WTC11 (cell line): ENCODE data around the gene PDZD7. TPM values are rescaled to one million over a fixed set of nuclear protein-coding genes. Genes with fewer than 3 reads are reported as not detected.

Experiments
- ARID4B ChIP-seq: sonication (generic); formaldehyde crosslinking; IDR thresholded peaks from 2 replicates; pipeline ENCODE4 v1.8.0; 2023; ENCODE audit warnings: missing genetic modification reagents, mild to moderate bottlenecking, borderline replicate concordance
- CBFB ChIP-seq: sonication (generic); formaldehyde crosslinking; IDR thresholded peaks from 2 replicates; pipeline ENCODE4 v1.8.1; 2022; ENCODE audit warnings: mild to moderate bottlenecking, low read depth, missing genetic modification reagents
- CREM ChIP-seq: sonication (generic); formaldehyde crosslinking; IDR thresholded peaks from 2 replicates; pipeline ENCODE4 v1.8.1; 2022; ENCODE audit warnings: mild to moderate bottlenecking, missing genetic modification reagents, moderate library complexity
- E2F5 ChIP-seq: sonication (generic); formaldehyde crosslinking; IDR thresholded peaks from 2 replicates; pipeline ENCODE4 v1.8.1; 2022; ENCODE audit warnings: mild to moderate bottlenecking, moderate library complexity, missing genetic modification reagents
- ELF4 ChIP-seq: sonication (generic); formaldehyde crosslinking; IDR thresholded peaks from 2 replicates; pipeline ENCODE4 v1.8.1; 2022; ENCODE audit warnings: low read depth, mild to moderate bottlenecking, moderate library complexity, missing genetic modification reagents
- FOXP1 ChIP-seq: sonication (generic); formaldehyde crosslinking; IDR thresholded peaks from 2 replicates; pipeline ENCODE4 v1.8.0; 2022; ENCODE audit warnings: missing genetic modification reagents, mild to moderate bottlenecking, moderate library complexity, borderline replicate concordance
- HMGXB4 ChIP-seq: sonication (generic); formaldehyde crosslinking; IDR thresholded peaks from 2 replicates; pipeline ENCODE4 v1.8.1; 2023; ENCODE audit warnings: mild to moderate bottlenecking, moderate library complexity, missing genetic modification reagents
- MLX ChIP-seq: sonication (generic); formaldehyde crosslinking; IDR thresholded peaks from 2 replicates; pipeline ENCODE4 v1.8.1; 2023; ENCODE audit warnings: mild to moderate bottlenecking, missing genetic modification reagents, moderate library complexity
- MXD4 ChIP-seq: fragments of 250-450 bp; sonication (Bioruptor Pico); IDR thresholded peaks from 2 replicates; pipeline ENCODE4 v1.8.0; 2021; ENCODE audit warnings: mild to moderate bottlenecking, moderate library complexity, borderline replicate concordance
- MYBL2 ChIP-seq: sonication (generic); formaldehyde crosslinking; IDR thresholded peaks from 2 replicates; pipeline ENCODE4 v1.8.1; 2023; ENCODE audit warnings: mild to moderate bottlenecking, moderate library complexity, missing genetic modification reagents
- NFYB ChIP-seq: sonication (generic); formaldehyde crosslinking; conservative IDR thresholded peaks from 2 replicates; pipeline ENCODE4 v1.8.0; 2022; ENCODE audit warnings: low read depth, missing genetic modification reagents
- NR3C1 ChIP-seq: sonication (generic); formaldehyde crosslinking; conservative IDR thresholded peaks from 2 replicates; pipeline ENCODE4 v1.8.1; 2023; ENCODE audit warnings: low read depth, mild to moderate bottlenecking, missing genetic modification reagents
- RORB ChIP-seq: fragments of 250-450 bp; sonication (Bioruptor Pico); IDR thresholded peaks from 2 replicates; pipeline ENCODE4 v1.9.0; 2021; ENCODE audit warnings: mild to moderate bottlenecking
- TEAD1 ChIP-seq: sonication (generic); formaldehyde crosslinking; IDR thresholded peaks from 2 replicates; pipeline ENCODE4 v1.8.0; 2022; ENCODE audit warnings: mild to moderate bottlenecking, missing genetic modification reagents
- TP53 ChIP-seq: sonication (generic); formaldehyde crosslinking; IDR thresholded peaks from 2 replicates; pipeline ENCODE4 v1.8.1; 2023; ENCODE audit warnings: mild to moderate bottlenecking, missing genetic modification reagents
- ZBTB21 ChIP-seq: sonication (generic); formaldehyde crosslinking; IDR thresholded peaks from 2 replicates; pipeline ENCODE4 v1.8.1; 2023; ENCODE audit warnings: mild to moderate bottlenecking, missing genetic modification reagents, borderline replicate concordance
- ZMAT4 ChIP-seq: fragments of 250-450 bp; sonication (Bioruptor Pico); IDR thresholded peaks from 2 replicates; pipeline ENCODE4 v1.9.0; 2021; ENCODE audit warnings: mild to moderate bottlenecking
- ZNF416 ChIP-seq: fragments of 250-450 bp; sonication (Bioruptor Pico); IDR thresholded peaks from 2 replicates; pipeline ENCODE4 v1.9.0; 2021; ENCODE audit warnings: mild to moderate bottlenecking, inconsistent platforms
- ZNF423 ChIP-seq: fragments of 250-450 bp; sonication (Bioruptor Pico); IDR thresholded peaks from 2 replicates; pipeline ENCODE4 v2.1.2; 2022; ENCODE audit warnings: mild to moderate bottlenecking, moderate library complexity
- ZNF425 ChIP-seq: fragments of 250-450 bp; sonication (Bioruptor Pico); conservative IDR thresholded peaks from 2 replicates; pipeline ENCODE4 v1.9.0; 2021; ENCODE audit warnings: mild to moderate bottlenecking
- ZNF512 ChIP-seq: sonication (generic); formaldehyde crosslinking; IDR thresholded peaks from 2 replicates; pipeline ENCODE4 v1.8.1; 2022; ENCODE audit warnings: missing genetic modification reagents, borderline replicate concordance
- ZNF532 ChIP-seq: fragments of 250-450 bp; sonication (Bioruptor Pico); IDR thresholded peaks from 2 replicates; pipeline ENCODE4 v1.9.0; 2021; ENCODE audit warnings: mild to moderate bottlenecking, borderline replicate concordance
- total RNA-seq: library from RNA; stranded (reverse); gene quantifications from 3 replicates; pipeline ENCODE4 v1.2.3, GENCODE V29; 2021

The PDZD7 gene
- total RNA-seq, 1 experiment from 2014 or later: 2.6 TPM

GRCh38 chr10:100996678-100997359 lies 34.1 kb downstream of the PDZD7 start (continued):
- TF ChIP-seq CREM (CRISPR knock-in tag): no peak; the same call in 1 of the 2 replicates
- no peak for TF ChIP-seq NFYB (CRISPR knock-in tag)
- no peak for TF ChIP-seq ELF4
- TF ChIP-seq MXD4 (CRISPR knock-in tag): no peak
- no peak for TF ChIP-seq ZNF512
- TF ChIP-seq MLX (CRISPR knock-in tag): no peak
- no peak for TF ChIP-seq ZBTB21 (CRISPR knock-in tag)
- TF ChIP-seq HMGXB4 (CRISPR knock-in tag): no peak
- TF ChIP-seq NR3C1: no peak
- TF ChIP-seq TEAD1 (CRISPR knock-in tag): no peak
- no peak for TF ChIP-seq ZMAT4 (CRISPR knock-in tag)
- no peak for TF ChIP-seq ZNF532 (CRISPR knock-in tag)
- TF ChIP-seq ZNF423: no peak
- TF ChIP-seq TP53: peak; percentile 30; the same call in 1 of the 2 replicates
- 0 out of 2 replicates have a peak, but pooled peaks have one; percentile 1 for TF ChIP-seq ARID4B (CRISPR knock-in tag)
- no peak for TF ChIP-seq CBFB (CRISPR knock-in tag)
- no peak; the same call in 1 of the 2 replicates for TF ChIP-seq E2F5 (CRISPR knock-in tag)
- TF ChIP-seq FOXP1 (CRISPR knock-in tag): no peak; the same call in 1 of the 2 replicates
- TF ChIP-seq MYBL2 (CRISPR knock-in tag): peak; percentile 57; the same call in 1 of the 2 replicates
- TF ChIP-seq ZNF416 (CRISPR knock-in tag): no peak
- no peak for TF ChIP-seq ZNF425 (CRISPR knock-in tag)
- no peak for TF ChIP-seq RORB
